Stimulated activated memory B cell treated with anti-CD40 and anti-IgM and Interleukin-4, amounts not matched to agents 10 μg/mL and 1 μg/mL and 100 μg/mL, for 72 hours (primary cell): ENCODE data around the gene TCF23.
"Not testable (repeated sequence)": the region's sequence is repeated elsewhere in the genome, so short reads cannot be mapped to it uniquely, and the experiment has no call there.

Experiments
- ATAC-seq: fragments of 150-1000 bp; cut with Tn5 transposase; 2 replicates; pipeline ENCODE4 v1.10.0; 2021
- H3K27ac Mint-ChIP-seq: one replicate; pipeline ENCODE4 v1.8.0; 2022; ENCODE audit warnings: mild to moderate bottlenecking, mixed read lengths
- H3K27me3 Mint-ChIP-seq: one replicate; pipeline ENCODE4 v1.8.0; 2022; ENCODE audit warnings: mixed read lengths
- H3K36me3 Mint-ChIP-seq: one replicate; pipeline ENCODE4 v1.8.0; 2022; ENCODE audit warnings: mixed read lengths
- H3K4me1 Mint-ChIP-seq: one replicate; pipeline ENCODE4 v1.8.0; 2022; ENCODE audit warnings: mixed read lengths
- H3K4me3 Mint-ChIP-seq: one replicate; pipeline ENCODE4 v1.8.0; 2022; ENCODE audit warnings: mild to moderate bottlenecking, moderate library complexity, mixed read lengths
- H3K9me3 Mint-ChIP-seq: one replicate; pipeline ENCODE4 v1.8.0; 2022; ENCODE audit warnings: mixed read lengths

The TCF23 gene

GRCh38 chr2:27148801-27149439, at the start of gene TCF23:
TSS of gene TCF23 (plus strand) at chr2:27149004. CDS start at chr2:27149134, 130 bp downstream.
- no peaks in the 10 kb centered on the region for H3K9me3 Mint-ChIP-seq
- H3K4me1 Mint-ChIP-seq = peaks cover 6% of the 10 kb centered on the region
- no peak within 1 kb of the TSS for H3K4me3 Mint-ChIP-seq
- no peak for ATAC-seq
- peaks cover 58% of the 10 kb centered on the region for H3K27me3 Mint-ChIP-seq
- H3K36me3 Mint-ChIP-seq = no peaks in the 10 kb centered on the region
- no peak within 1 kb of the TSS for H3K27ac Mint-ChIP-seq

GRCh38 chr2:27099334-27099955, 49.4 kb upstream of the TCF23 start:
- no peaks in the 10 kb centered on the region for H3K9me3 Mint-ChIP-seq
- H3K27me3 Mint-ChIP-seq = peaks cover 8% of the 10 kb centered on the region
- no peak for ATAC-seq
- no peaks in the 10 kb centered on the region for H3K36me3 Mint-ChIP-seq
- H3K4me1 Mint-ChIP-seq = peaks cover 21% of the 10 kb centered on the region
- H3K27ac Mint-ChIP-seq = no peak overlapping the region
- no peak overlapping the region for H3K4me3 Mint-ChIP-seq

- Mint-ChIP-seq H3K4me3 (no peak overlapping the region), H3K27me3 (peaks cover 14% of the 10 kb centered on the region), H3K9me3 (no peaks in the 10 kb centered on the region), H3K4me1 (peaks cover 21% of the 10 kb centered on the region), H3K36me3 (no peaks in the 10 kb centered on the region), H3K27ac (no peak overlapping the region)
- ATAC-seq = no peak
Measured at GRCh38 chr2:27100036-27100435, 48.8 kb upstream of the TCF23 start.

DNA sequence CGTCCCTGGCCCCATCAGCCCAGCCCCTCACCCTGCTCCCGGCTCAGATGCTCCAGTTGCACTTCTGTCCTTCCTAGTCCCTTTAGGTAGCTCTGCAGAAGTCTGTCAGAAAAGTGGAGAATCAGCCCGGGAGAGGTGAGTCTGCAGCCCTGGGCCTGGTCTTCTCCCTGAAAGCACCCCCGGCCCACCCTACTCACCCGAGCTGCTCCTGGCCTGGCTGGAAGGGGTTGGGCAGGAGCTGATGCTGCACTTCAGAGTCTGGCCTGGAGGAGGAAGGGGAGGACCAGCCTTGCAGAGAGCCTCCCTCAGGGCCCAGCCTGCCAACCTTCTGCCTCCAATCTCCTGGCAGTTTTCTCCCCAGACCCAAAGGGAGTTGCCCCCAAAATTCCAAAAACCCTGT, 46.5 kb upstream of the TCF23 start:
- peaks cover 20% of the 10 kb centered on the region for H3K27me3 Mint-ChIP-seq
- no peak overlapping the region for H3K27ac Mint-ChIP-seq
- no peak for ATAC-seq
- no peak overlapping the region for H3K4me3 Mint-ChIP-seq
- no peaks in the 10 kb centered on the region for H3K9me3 Mint-ChIP-seq
- peaks cover 4% of the 10 kb centered on the region for H3K4me1 Mint-ChIP-seq
- H3K36me3 Mint-ChIP-seq = no peaks in the 10 kb centered on the region

DNA sequence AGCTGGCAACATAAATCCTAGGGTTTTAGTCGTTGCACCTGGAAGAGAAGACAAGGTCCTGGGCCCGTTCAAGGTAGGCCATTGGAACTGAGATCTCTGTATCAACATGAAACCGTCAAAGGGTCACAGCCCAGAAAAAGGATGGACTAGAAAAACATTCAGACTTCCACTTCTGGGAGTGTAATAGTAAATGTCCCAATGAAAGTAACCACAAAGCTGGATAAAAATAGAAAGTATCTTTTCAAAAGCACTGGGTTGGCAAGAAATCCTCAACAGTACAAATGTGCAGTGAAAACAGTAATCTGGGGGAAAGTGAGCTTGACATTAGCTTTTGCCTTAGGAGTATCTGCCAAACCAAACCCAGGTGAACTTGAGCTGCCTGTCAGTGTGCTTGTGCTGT, 42.8 kb upstream of the TCF23 start:
- H3K36me3 Mint-ChIP-seq = no peaks in the 10 kb centered on the region
- H3K9me3 Mint-ChIP-seq = no peaks in the 10 kb centered on the region
- ATAC-seq = no peak
- H3K27me3 Mint-ChIP-seq = peaks cover 20% of the 10 kb centered on the region
- H3K27ac Mint-ChIP-seq = no peak overlapping the region
- H3K4me3 Mint-ChIP-seq = no peak overlapping the region
- H3K4me1 Mint-ChIP-seq = no peaks in the 10 kb centered on the region

- Mint-ChIP-seq H3K4me3 (no peak overlapping the region), H3K36me3 (no peaks in the 10 kb centered on the region), H3K9me3 (no peaks in the 10 kb centered on the region), H3K4me1 (no peaks in the 10 kb centered on the region), H3K27ac (no peak overlapping the region), H3K27me3 (peaks cover 20% of the 10 kb centered on the region)
- ATAC-seq = no peak
Measured at GRCh38 chr2:27108221-27108620, 40.6 kb upstream of the TCF23 start.

DNA sequence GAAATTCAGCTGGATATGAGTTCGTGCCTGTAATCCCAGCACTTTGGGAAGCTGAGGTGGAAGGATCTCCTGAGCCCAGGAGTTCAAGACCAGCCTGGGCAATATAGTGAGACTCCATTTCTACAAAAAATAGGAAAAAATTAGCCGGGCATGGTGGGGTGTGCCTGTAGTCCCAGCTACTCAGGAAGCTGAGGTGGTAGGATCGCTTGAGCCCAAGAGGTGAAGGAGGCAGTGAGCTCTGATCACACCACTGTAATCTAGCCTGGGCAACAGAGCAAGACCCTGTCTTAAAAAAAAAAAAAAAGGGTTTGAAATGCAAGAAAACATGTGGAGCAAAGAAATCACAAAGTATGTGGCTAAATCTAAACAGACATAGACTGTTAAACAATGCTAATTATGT, 39.7 kb upstream of the TCF23 start:
- H3K4me1 Mint-ChIP-seq = no peaks in the 10 kb centered on the region
- ATAC-seq = no peak
- peaks cover 16% of the 10 kb centered on the region for H3K27me3 Mint-ChIP-seq
- no peak overlapping the region for H3K27ac Mint-ChIP-seq
- no peaks in the 10 kb centered on the region for H3K36me3 Mint-ChIP-seq
- H3K9me3 Mint-ChIP-seq = no peaks in the 10 kb centered on the region
- H3K4me3 Mint-ChIP-seq = no peak overlapping the region

- not testable (repeated sequence) for H3K9me3 Mint-ChIP-seq, H3K36me3 Mint-ChIP-seq, H3K27me3 Mint-ChIP-seq, H3K4me3 Mint-ChIP-seq, H3K27ac Mint-ChIP-seq, H3K4me1 Mint-ChIP-seq, ATAC-seq
Measured at GRCh38 chr2:27110603-27111352, 38.0 kb upstream of the TCF23 start.

- not testable (repeated sequence) for H3K9me3 Mint-ChIP-seq, H3K27me3 Mint-ChIP-seq, H3K4me1 Mint-ChIP-seq, ATAC-seq, H3K27ac Mint-ChIP-seq, H3K4me3 Mint-ChIP-seq, H3K36me3 Mint-ChIP-seq
Measured at GRCh38 chr2:27111392-27112078, 37.3 kb upstream of the TCF23 start.

DNA sequence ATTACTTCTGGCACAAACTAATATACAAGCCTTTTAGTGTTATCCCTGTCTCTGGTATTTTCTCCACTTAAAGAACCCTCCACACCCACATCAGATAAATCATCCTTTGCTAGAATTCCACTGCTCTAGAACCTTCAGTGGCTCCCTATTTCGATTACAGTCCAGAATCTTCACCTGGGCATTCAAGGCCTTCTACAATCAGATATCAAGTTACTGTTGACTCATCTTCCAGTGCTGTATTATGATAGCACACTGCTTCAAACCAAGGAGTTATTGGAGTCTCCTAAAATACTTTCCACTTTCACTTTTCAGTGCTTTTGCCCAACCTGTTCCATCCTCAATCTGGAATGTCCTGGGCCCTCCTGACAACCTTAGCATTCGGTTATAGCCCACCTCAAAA, 33.3 kb upstream of the TCF23 start:
- Mint-ChIP-seq H3K27ac (no peak overlapping the region), H3K27me3 (peaks cover 40% of the 10 kb centered on the region), H3K4me1 (peaks cover 10% of the 10 kb centered on the region), H3K4me3 (no peak overlapping the region), H3K36me3 (no peaks in the 10 kb centered on the region), H3K9me3 (no peaks in the 10 kb centered on the region)
- ATAC-seq = no peak

- no peak for ATAC-seq
- H3K4me3 Mint-ChIP-seq = peak overlapping the region; percentile 42
- H3K9me3 Mint-ChIP-seq = no peaks in the 10 kb centered on the region
- peaks cover 40% of the 10 kb centered on the region for H3K27me3 Mint-ChIP-seq
- H3K27ac Mint-ChIP-seq = no peak overlapping the region
- no peaks in the 10 kb centered on the region for H3K36me3 Mint-ChIP-seq
- H3K4me1 Mint-ChIP-seq = peaks cover 15% of the 10 kb centered on the region
Measured at GRCh38 chr2:27117995-27118524, 30.7 kb upstream of the TCF23 start.

DNA sequence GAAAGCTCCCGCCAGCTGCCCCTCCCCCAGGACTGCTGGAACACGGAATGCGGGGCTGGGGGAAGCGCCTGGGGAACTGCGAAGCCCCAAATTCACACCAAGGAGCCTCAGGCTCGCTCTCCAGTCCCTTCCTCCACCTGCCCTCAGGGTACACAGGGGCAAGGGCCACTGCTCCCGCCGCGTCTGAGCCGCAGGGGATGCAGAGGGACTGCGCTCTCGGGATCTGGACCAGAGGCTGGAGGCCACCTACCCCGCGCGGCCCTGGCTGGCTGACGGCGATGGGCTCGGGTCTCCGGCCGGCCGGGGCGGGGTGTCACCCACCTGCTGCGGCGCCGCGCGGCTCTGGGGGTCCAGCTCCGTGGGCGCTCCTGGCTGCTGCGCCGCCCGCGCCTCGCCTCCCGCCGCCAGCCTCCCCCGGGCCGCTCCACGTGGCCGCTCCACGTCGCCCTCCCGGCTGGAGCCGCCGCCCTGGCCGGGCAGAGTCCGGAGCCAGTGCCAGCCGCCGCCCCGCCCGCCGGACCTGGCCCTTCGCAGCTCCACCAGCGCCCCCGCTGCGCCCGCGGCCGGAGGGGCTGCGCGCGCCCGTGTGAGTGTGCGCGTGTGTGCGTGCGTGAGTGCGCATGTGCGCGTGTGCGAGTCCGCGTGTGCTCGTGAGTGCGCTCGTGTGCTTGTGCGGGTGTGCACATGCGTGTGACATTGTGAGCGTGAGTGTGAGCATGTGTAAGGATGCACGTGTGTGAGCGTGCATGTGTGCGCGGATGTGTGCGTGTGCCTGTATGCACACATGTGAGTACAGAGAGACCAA, 30.1 kb upstream of the TCF23 start, which contains the start of gene CGREF1:
TSS of gene CGREF1 (minus strand) at position 604 of the 805 bp plus-strand sequence. CDS start 14,762 bp downstream, outside the sequence.
- H3K36me3 Mint-ChIP-seq = no peaks in the 10 kb centered on the region
- no peak for ATAC-seq
- peak within 1 kb of the TSS; percentile 70 for H3K4me3 Mint-ChIP-seq
- peaks cover 20% of the 10 kb centered on the region for H3K4me1 Mint-ChIP-seq
- H3K27me3 Mint-ChIP-seq = peaks cover 40% of the 10 kb centered on the region
- no peaks in the 10 kb centered on the region for H3K9me3 Mint-ChIP-seq
- no peak within 1 kb of the TSS for H3K27ac Mint-ChIP-seq

DNA sequence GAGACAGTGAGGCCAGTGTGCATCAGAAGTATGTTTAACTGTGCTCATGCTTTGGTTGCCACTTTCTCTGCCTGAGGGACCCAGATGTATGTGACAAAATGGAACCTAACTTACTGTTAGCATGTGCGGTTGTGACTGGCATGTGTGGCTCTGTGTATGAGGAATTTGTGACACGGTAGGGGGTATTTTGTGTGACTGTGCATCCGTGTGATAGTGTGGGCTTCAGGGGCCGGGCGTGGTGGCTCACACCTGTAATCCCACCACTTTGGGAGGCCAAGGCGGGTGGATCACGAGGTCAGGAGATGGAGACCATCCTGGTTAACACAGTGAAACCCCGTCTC, 29.5 kb upstream of the TCF23 start:
- H3K4me1 Mint-ChIP-seq = peaks cover 25% of the 10 kb centered on the region
- H3K27me3 Mint-ChIP-seq = peaks cover 40% of the 10 kb centered on the region
- not testable (repeated sequence) for H3K27ac Mint-ChIP-seq, ATAC-seq, H3K9me3 Mint-ChIP-seq, H3K36me3 Mint-ChIP-seq
- peak overlapping the region; percentile 70 for H3K4me3 Mint-ChIP-seq

DNA sequence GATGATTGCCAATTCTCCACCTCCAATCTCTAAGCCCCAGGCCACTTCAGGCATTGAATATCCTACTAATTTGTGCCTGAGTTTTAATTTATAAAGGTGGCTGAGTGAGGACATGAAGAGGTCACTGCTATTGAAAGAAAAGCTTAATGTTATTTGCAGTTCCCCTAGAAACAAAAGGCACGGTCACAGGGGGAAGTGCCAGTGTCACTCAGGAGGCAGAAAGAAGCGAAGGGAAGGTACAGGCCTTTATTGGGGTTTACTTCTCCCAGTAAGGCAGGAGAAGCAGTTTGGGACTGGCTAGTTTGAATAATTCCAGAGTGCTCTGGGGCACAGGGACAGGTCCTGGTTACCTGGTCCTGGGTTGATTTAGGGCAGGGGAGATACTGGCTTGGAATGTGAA, 26.9 kb upstream of the TCF23 start:
- peaks cover 35% of the 10 kb centered on the region for H3K27me3 Mint-ChIP-seq
- no peaks in the 10 kb centered on the region for H3K9me3 Mint-ChIP-seq
- no peak for ATAC-seq
- no peak overlapping the region for H3K27ac Mint-ChIP-seq
- no peaks in the 10 kb centered on the region for H3K36me3 Mint-ChIP-seq
- H3K4me1 Mint-ChIP-seq = peaks cover 25% of the 10 kb centered on the region
- no peak overlapping the region for H3K4me3 Mint-ChIP-seq
